Endothelial cell of umbilical vein (primary cell): Measurements from ENCODE around the gene TTC34. TPM values are rescaled to one million over a fixed set of nuclear protein-coding genes. Genes with fewer than 3 reads are reported as not detected.

Source experiments
- BruUV-seq: library from RNA; stranded (reverse); fragments of 400-500 nt; replicated peaks from 2 replicates; lab custom pipeline; 2021; lab: Mats Ljungman, UMichigan
- CTCF ChIA-PET: fragments of 300-600, 350-600 bp; sonication (Branson Sonifier 250); formaldehyde crosslinking; loops from one replicate; lab custom pipeline; 2021; ENCODE audit warnings: antibody characterized with exemption, inconsistent platforms; lab: Charles Lee
- POLR2A ChIA-PET: fragments of 300-600, 350-600 bp; sonication (Branson Sonifier 250); formaldehyde crosslinking; loops from one replicate; lab custom pipeline; 2021; ENCODE audit warnings: antibody characterized with exemption, inconsistent platforms; lab: Charles Lee
- DNase-seq: peaks from one replicate; pipeline ENCODE4 v3.0.0-alpha.2; 2011; ENCODE audit warnings: low read depth, low spot score
- FAIRE-seq: peaks from 2 replicates; lab custom pipeline; 2011; peaks lifted over from hg19 to GRCh38; lab: Jason Lieb, UNC
- H2AFZ ChIP-seq: 2 replicates; pipeline ENCODE4 v1.6.0; 2012; ENCODE audit warnings: low read depth, low read length, control low read depth, inconsistent platforms
- H3K27ac ChIP-seq: 2 replicates; pipeline ENCODE4 v1.5.1; 2011; ENCODE audit warnings: low read depth, mild to moderate bottlenecking, control low read depth, low read length, moderate library complexity; ENCODE audit not compliant: insufficient read depth
- H3K27me3 ChIP-seq, 2 experiments: 2 replicates each; pipeline versions ENCODE4 v1.6.0 to v1.6.1; 2011; ENCODE audit warnings: low read length in 2 of 2, mixed read lengths in 1 of 2; ENCODE audit not compliant: control insufficient read depth in 2 of 2, insufficient read depth in 2 of 2
- H3K36me3 ChIP-seq, 2 experiments: 2 replicates in 1 of 2; 3 replicates in 1 of 2; pipeline ENCODE4 v1.5.1; 2011; ENCODE audit warnings: low read length in 2 of 2, mild to moderate bottlenecking in 1 of 2, moderate library complexity in 1 of 2; ENCODE audit not compliant: control insufficient read depth in 2 of 2, insufficient read depth in 2 of 2; ENCODE audit errors: extremely low read depth in 1 of 2
- H3K4me1 ChIP-seq: 3 replicates; pipeline ENCODE4 v1.5.1; 2011; ENCODE audit warnings: mild to moderate bottlenecking, low read length; ENCODE audit not compliant: control insufficient read depth, insufficient read depth; ENCODE audit errors: extremely low read depth
- H3K4me2 ChIP-seq: 2 replicates; pipeline ENCODE4 v1.6.1; 2011; ENCODE audit warnings: low read length, control low read depth, mixed read lengths; ENCODE audit not compliant: insufficient read depth
- H3K4me3 ChIP-seq, 3 experiments: fragments of 200-600 bp in 1 of 3; sonication (generic), shearing (Covaris generic) in 1 of 3; replicated peaks in 1 of 3; 2 replicates each; pipeline ENCODE4 v1.5.1; 2011 to 2016; ENCODE audit warnings: control low read depth in 3 of 3, low read length in 3 of 3, mild to moderate bottlenecking in 2 of 3, inconsistent platforms in 1 of 3, low read depth in 1 of 3, moderate library complexity in 1 of 3; ENCODE audit not compliant: insufficient read depth in 1 of 3
- H3K79me2 ChIP-seq: 2 replicates; pipeline ENCODE4 v1.6.0; 2012; ENCODE audit warnings: low read length, inconsistent platforms; ENCODE audit not compliant: control insufficient read depth, insufficient read depth
- H3K9ac ChIP-seq: replicated peaks from 2 replicates; pipeline ENCODE3; 2011; ENCODE audit warnings: low read length, control low read depth; ENCODE audit not compliant: insufficient read depth; ENCODE audit errors: extremely low read depth
- H3K9me1 ChIP-seq: replicated peaks from 3 replicates; pipeline ENCODE4 v1.6.0; 2011; ENCODE audit warnings: mild to moderate bottlenecking, low read length; ENCODE audit not compliant: control insufficient read depth, insufficient read depth; ENCODE audit errors: extremely low read depth
- H3K9me3 ChIP-seq: replicated peaks from 2 replicates; pipeline ENCODE4 v1.5.1; 2012; ENCODE audit warnings: low read length, inconsistent platforms; ENCODE audit not compliant: control insufficient read depth, insufficient read depth
- H4K20me1 ChIP-seq: replicated peaks from 2 replicates; pipeline ENCODE3; 2011; ENCODE audit warnings: mild to moderate bottlenecking, low read length; ENCODE audit not compliant: control insufficient read depth, insufficient read depth; ENCODE audit errors: extremely low read depth
- EZH2 ChIP-seq: IDR thresholded peaks from 2 replicates; pipeline ENCODE4 v1.6.1; 2012; ENCODE audit warnings: borderline replicate concordance, low read depth, mild to moderate bottlenecking, moderate library complexity, low read length, inconsistent platforms; ENCODE audit not compliant: severe bottlenecking
- FOS ChIP-seq: IDR thresholded peaks from 2 replicates; pipeline ENCODE4 v1.6.1; 2011; ENCODE audit warnings: mild to moderate bottlenecking, low read length, moderate library complexity, borderline replicate concordance; ENCODE audit not compliant: insufficient read depth
- GATA2 ChIP-seq: IDR thresholded peaks from 2 replicates; pipeline ENCODE4 v1.7.0; 2011; ENCODE audit warnings: low read depth, mild to moderate bottlenecking, moderate library complexity, mixed read lengths, low read length; ENCODE audit not compliant: insufficient read length, insufficient read depth
- JUN ChIP-seq: IDR thresholded peaks from 2 replicates; pipeline ENCODE4 v1.6.1; 2011; ENCODE audit warnings: borderline replicate concordance, low read depth; ENCODE audit not compliant: insufficient read length, insufficient read depth
- MYC ChIP-seq: IDR thresholded peaks from one replicate; pipeline ENCODE4 v1.6.1; 2011; ENCODE audit warnings: mild to moderate bottlenecking, low read depth, low read length
- POLR2A ChIP-seq: IDR thresholded peaks from 2 replicates; pipeline ENCODE4 v1.6.1; 2012; ENCODE audit warnings: low read depth, mild to moderate bottlenecking, control low read depth, low read length
- POLR2AphosphoS5 ChIP-seq: IDR thresholded peaks from 2 replicates; pipeline ENCODE4 v1.6.1; 2012; ENCODE audit warnings: low read depth, mild to moderate bottlenecking, control low read depth, low read length, moderate library complexity; ENCODE audit not compliant: insufficient read depth
- dilution Hi-C: fragments of 300-500 bp; cut with MboI; formaldehyde crosslinking; loops from one replicate; pipeline ENCODE4 v1.15.0; 2019; ENCODE audit warnings: low sequenced_read_pairs; ENCODE audit not compliant: extremely low pct_ligation_motif_present
- intact Hi-C: fragments of 100-400 bp; cut with micrococcal nuclease; formaldehyde crosslinking; loops from one replicate; pipeline ENCODE4 v1.10.0; 2022
- polyA plus RNA-seq, 4 experiments: library from polyadenylated mRNA; depleted of rRNA in 3 of 4; stranded (reverse) in 3 of 4; unstranded in 1 of 4; fragments of >200 nt; gene quantifications; 2 replicates each; pipeline versions ENCODE4 v1.2.1 to v1.2.3, GENCODE V29; 2011 to 2012; ENCODE audit warnings: missing spikeins in 1 of 4
- total RNA-seq: library from RNA; stranded (reverse); gene quantifications from 2 replicates; pipeline ENCODE4 v1.2.3, GENCODE V29; 2021
- TF ChIP-seq, protein P1 (sequence below), 2 donors: IDR thresholded peaks; 1 replicate in 1 of 2; 2 replicates in 1 of 2; pipeline ENCODE4 v1.5.1; 2011; ENCODE audit warnings: low read length in 2 of 2, mild to moderate bottlenecking in 2 of 2, moderate library complexity in 2 of 2, control low read depth in 1 of 2, inconsistent platforms in 1 of 2, low read depth in 1 of 2; ENCODE audit not compliant: insufficient read depth in 1 of 2; ENCODE audit errors: extremely low read depth in 1 of 2
- TF ChIP-seq, protein P2 (sequence below): IDR thresholded peaks from 2 replicates; pipeline ENCODE4 v1.6.1; 2011; ENCODE audit not compliant: insufficient read depth, insufficient read length

Gene TTC34
- total and polyA plus RNA-seq, 2 donors (not counting 3 experiments of a cell fraction or from before 2014, with no cell fraction given): 0.08 to 0.77 TPM

DNA sequence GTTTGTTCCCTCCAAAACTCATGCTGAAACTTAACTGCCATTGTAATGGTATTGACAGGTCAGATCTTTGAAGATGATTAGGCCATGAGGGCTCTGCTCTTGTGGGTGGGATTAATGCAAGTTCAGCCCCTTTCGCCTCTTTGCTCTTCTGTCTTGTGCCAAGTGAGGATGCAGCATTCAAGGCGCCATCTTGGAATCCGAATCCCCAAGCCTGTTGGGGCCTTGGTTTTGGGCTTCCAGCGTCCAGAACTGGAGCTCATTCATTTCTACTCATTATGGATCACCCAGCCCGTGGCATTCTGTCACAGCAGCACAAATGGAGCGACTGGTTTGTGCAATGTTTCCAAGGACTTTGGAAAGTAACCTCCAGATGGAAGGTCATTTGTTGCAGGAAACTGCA lies 5.6 kb downstream of the TTC34 start:
- Histone ChIP-seq H3K27ac (no peak overlapping the region), H3K4me1 (no peaks in the 10 kb centered on the region), H3K36me3 (no peaks in the 10 kb centered on the region), H3K9me1 (no peaks in the 10 kb centered on the region), H3K79me2 (no peaks in the 10 kb centered on the region), H3K9ac (no peak overlapping the region), H3K4me2 (no peak overlapping the region), H2AFZ (no peak overlapping the region), H4K20me1 (no peaks in the 10 kb centered on the region), H3K27me3 (no peaks in the 10 kb centered on the region), H3K9me3 (no peaks in the 10 kb centered on the region), H3K4me3 (no peak overlapping the region)
- intact Hi-C loops (no loop called here), dilution Hi-C loops (no loop called here)
- TF ChIP-seq, protein P1, sequence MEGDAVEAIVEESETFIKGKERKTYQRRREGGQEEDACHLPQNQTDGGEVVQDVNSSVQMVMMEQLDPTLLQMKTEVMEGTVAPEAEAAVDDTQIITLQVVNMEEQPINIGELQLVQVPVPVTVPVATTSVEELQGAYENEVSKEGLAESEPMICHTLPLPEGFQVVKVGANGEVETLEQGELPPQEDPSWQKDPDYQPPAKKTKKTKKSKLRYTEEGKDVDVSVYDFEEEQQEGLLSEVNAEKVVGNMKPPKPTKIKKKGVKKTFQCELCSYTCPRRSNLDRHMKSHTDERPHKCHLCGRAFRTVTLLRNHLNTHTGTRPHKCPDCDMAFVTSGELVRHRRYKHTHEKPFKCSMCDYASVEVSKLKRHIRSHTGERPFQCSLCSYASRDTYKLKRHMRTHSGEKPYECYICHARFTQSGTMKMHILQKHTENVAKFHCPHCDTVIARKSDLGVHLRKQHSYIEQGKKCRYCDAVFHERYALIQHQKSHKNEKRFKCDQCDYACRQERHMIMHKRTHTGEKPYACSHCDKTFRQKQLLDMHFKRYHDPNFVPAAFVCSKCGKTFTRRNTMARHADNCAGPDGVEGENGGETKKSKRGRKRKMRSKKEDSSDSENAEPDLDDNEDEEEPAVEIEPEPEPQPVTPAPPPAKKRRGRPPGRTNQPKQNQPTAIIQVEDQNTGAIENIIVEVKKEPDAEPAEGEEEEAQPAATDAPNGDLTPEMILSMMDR (IDR thresholded peaks at IDR 0.05; ENCODE audit: extremely low read depth in 1 of 2, insufficient read depth in 1 of 2, low read depth in 1 of 2, low read length in 2 of 2): no peak
- no peak for TF ChIP-seq JUN
- no peak for TF ChIP-seq MYC
- TF ChIP-seq, protein P2, sequence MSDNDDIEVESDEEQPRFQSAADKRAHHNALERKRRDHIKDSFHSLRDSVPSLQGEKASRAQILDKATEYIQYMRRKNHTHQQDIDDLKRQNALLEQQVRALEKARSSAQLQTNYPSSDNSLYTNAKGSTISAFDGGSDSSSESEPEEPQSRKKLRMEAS: no peak
- no peak for TF ChIP-seq EZH2
- no peak for TF ChIP-seq POLR2AphosphoS5
- no peak for TF ChIP-seq GATA2
- TF ChIP-seq POLR2A: no peak
- no peak for TF ChIP-seq FOS
- ChIA-PET POLR2A (no interaction called here), CTCF (no interaction called here)
- BruUV-seq: no TSS peak
- DNase-seq: no peak
- no peak for FAIRE-seq
